Measurements from ENCODE around the gene LILRA6. TPM values are rescaled to one million over a fixed set of nuclear protein-coding genes. Genes with fewer than 3 reads are reported as not detected.
"Not testable (repeated sequence)": the region's sequence is repeated elsewhere in the genome, so short reads cannot be mapped to it uniquely, and the experiment has no call there.

LILRA6 gene
- not detected in 2 replicates for total RNA-seq (2014; rRNA removed; shearing (Covaris generic); ENCODE audit: low replicate concordance)

- in situ Hi-C loops (cut with HindIII; ENCODE audit: low pct_unique_long_range_greater_than_20kb, low sequenced_read_pairs); DNase-seq (ENCODE audit: low read depth): not testable (repeated sequence)
Observed at GRCh38 chr19:54242646-54243045, at the start of gene LILRA6. TSS of gene LILRA6 (minus strand) at chr19:54242790.

DNA sequence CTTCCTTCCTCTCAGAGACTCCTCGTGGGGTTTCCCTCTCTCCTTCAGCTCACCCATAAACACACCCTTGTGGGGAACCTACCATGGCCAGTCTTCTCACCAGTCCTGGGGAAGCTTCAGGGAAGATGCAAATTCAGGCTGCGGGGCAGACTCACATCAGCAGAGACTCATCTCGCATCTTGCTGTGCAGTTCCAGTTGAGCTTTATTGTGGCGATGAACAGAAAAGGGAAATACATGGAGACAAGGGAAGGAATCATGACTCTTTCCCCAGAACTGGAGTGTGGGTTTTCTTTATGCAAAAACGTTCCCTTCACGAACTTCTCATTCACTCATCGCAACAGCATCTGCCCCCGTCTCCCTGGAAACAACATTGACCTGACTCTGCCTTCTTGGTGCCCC lies 46.6 kb upstream of the LILRA6 start:
- in situ Hi-C loops (cut with HindIII; ENCODE audit: low pct_unique_long_range_greater_than_20kb, low sequenced_read_pairs); DNase-seq (ENCODE audit: low read depth): not testable (repeated sequence)

GRCh38 chr19:54287456-54287855 lies 44.9 kb upstream of the LILRA6 start:
- in situ Hi-C loops (cut with HindIII; ENCODE audit: low pct_unique_long_range_greater_than_20kb, low sequenced_read_pairs), result no loop called here

DNA sequence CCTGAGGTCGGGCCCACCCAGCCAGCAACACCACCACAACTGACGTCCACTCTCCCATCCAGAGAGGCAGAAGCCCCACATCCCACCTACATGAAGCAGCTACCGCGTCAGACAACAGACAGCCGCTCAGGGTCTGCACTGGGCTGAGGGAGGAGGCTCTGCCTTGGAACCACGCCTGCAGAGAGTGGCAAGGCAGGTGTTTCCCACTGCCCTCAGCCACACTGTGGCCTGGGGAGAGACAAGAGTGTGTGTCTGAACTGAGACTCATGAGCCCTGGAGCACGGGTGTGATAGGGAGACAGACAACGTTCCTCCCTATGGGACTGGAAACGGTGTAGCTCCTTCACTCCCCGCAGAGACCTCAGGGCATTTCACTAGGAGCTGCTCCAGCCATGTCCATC lies 43.7 kb upstream of the LILRA6 start:
- in situ Hi-C loops (cut with HindIII; ENCODE audit: low pct_unique_long_range_greater_than_20kb, low sequenced_read_pairs); DNase-seq (ENCODE audit: low read depth): not testable (repeated sequence)

More at GRCh38 chr19:54287456-54287855, 44.9 kb upstream of the LILRA6 start:
- DNase-seq (ENCODE audit: low read depth), result no peak

DNA sequence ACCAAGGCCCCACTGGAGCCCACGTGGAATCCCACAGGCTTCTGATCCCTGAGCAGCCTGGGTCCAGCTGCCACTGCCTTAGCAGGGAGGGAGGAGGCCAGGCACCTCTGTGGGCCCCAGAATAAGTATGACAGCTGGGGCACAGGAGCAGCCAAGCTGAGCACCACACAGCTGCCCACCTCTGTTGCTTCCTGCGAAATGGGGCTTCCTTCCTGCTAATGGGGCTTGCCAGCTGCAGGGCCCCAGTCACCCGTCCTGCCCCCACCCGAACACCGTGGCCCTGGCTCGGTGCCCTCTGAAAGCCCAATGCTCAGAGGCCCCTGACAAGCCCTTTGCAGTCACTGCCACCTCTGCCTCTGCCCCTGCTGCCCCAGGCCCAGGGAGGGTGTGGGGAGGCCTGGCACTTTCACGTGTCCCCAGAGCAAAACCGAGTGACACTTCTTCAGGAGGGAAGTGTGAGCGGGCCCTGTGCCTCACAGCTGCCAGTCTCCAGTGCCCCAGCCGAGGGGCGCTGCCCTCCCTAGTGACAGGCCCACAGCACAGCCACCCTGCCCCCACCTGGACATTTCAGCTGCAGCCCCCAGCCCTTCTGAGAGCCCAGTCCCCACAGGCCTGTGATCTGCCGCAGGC lies 43.0 kb upstream of the LILRA6 start:
- DNase-seq (ENCODE audit: low read depth), result not testable (repeated sequence)

DNA sequence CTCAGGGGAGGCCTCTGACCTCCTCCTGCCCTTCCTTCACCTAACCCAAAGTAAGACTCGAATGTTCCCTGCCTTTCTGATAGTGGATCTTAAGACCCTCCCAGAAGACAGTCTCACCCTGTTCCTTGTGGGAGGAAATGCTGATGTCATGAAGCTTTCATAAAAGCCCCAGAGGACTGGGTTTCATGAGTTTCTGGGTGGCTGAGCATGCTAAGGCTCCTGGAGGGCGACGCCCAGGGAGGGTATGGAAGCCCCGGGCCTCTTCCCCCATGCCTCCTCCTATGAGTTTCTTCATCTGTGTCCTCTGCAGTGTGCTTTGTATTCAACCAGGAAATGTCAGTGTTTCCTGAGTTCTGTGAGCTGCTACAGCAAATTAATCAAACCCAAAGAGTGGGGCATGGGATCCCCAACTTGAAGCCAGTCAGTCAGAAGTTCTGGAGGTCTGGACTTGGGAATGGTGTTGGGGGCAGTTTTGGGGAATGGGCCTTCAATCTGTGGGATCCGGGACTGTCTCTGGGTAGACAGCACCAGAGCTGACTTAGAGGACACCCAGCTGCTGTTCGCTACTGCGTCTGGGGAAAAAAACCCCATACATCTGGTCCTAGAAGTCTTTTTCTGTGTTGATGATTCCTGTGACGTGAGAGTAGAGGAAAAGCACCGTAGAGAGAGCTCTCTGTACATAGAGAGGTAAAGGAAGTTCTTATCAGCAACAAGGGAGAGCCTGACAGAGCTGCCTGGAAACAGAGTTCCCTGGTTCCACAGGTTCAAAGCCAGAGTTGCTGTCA lies 40.3 kb upstream of the LILRA6 start:
- in situ Hi-C loops (cut with HindIII; ENCODE audit: low pct_unique_long_range_greater_than_20kb, low sequenced_read_pairs), result no loop called here
- no peak for DNase-seq (ENCODE audit: low read depth)

More for the DNA sequence above, 43.0 kb upstream of the LILRA6 start:
- in situ Hi-C loops (cut with HindIII; ENCODE audit: low pct_unique_long_range_greater_than_20kb, low sequenced_read_pairs), result not testable (repeated sequence)

DNA sequence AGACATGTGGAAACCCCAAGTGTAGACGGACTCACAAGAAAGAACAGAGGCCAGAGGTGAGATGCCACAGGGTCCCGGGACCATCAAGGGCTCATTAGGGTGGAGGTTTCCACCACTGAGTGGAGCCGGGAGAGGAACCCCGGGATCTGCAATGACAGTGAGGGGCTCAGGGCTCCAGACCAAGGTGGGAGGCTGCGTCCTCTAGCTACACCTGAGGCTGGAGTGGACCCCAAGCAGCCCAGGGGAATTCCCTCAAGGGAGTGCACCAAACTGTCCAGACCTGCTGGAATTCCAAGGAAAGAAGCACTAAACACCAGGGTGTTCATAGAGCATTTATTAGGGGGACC lies 39.1 kb upstream of the LILRA6 start:
- in situ Hi-C loops (cut with HindIII; ENCODE audit: low pct_unique_long_range_greater_than_20kb, low sequenced_read_pairs); DNase-seq (ENCODE audit: low read depth): not testable (repeated sequence)

DNA sequence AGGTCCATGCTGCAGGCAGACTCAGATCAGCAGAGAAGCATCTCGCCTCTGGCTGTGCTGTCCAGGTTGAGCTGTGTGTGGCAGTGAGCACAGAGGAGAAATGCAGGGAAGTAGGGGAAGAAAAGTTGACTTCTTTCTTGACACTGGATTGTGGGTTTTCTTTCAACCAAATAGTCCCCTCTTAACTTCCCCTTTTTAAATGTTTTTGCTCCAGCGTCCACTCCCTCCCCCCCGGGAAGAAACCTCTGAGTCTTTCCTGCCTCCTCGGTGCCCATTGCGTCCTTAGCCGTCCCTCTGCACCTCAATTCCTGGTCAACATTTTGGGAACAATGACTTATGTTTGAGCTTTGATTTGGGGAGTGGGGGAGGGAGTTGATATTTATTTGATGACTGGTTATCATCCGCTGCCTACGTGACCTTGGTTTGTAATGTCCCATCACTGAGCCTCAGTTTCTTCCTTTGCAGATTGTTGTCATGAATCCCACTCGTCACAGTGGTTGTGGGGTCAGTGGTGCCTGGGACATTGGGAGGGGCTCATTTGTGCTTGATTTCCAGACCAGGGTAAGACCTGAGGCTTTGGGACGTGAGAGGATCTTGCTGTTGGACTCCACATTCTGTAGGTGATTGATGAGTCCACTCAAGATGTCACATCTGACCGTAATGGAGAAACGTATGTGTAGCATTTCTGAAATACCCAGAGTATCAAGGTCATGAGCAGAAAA lies 38.6 kb upstream of the LILRA6 start, which contains the start of gene LILRB2:
Gene LILRB2, minus strand, starts transcription at position 104 of the 722 bp plus-strand sequence. CDS start 614 bp downstream, outside the sequence.
- in situ Hi-C loops (cut with HindIII; ENCODE audit: low pct_unique_long_range_greater_than_20kb, low sequenced_read_pairs), result no loop called here
- no peak for DNase-seq (ENCODE audit: low read depth)

GRCh38 chr19:54280441-54280840 lies 37.9 kb upstream of the LILRA6 start:
- in situ Hi-C loops (cut with HindIII; ENCODE audit: low pct_unique_long_range_greater_than_20kb, low sequenced_read_pairs); DNase-seq (ENCODE audit: low read depth): not testable (repeated sequence)

GRCh38 chr19:54280025-54280424 lies 37.4 kb upstream of the LILRA6 start:
- in situ Hi-C loops (cut with HindIII; ENCODE audit: low pct_unique_long_range_greater_than_20kb, low sequenced_read_pairs); DNase-seq (ENCODE audit: low read depth): not testable (repeated sequence)

GRCh38 chr19:54279406-54279962 lies 36.9 kb upstream of the LILRA6 start:
- in situ Hi-C loops (cut with HindIII; ENCODE audit: low pct_unique_long_range_greater_than_20kb, low sequenced_read_pairs), result no loop called here
- DNase-seq (ENCODE audit: low read depth), result no peak

DNA sequence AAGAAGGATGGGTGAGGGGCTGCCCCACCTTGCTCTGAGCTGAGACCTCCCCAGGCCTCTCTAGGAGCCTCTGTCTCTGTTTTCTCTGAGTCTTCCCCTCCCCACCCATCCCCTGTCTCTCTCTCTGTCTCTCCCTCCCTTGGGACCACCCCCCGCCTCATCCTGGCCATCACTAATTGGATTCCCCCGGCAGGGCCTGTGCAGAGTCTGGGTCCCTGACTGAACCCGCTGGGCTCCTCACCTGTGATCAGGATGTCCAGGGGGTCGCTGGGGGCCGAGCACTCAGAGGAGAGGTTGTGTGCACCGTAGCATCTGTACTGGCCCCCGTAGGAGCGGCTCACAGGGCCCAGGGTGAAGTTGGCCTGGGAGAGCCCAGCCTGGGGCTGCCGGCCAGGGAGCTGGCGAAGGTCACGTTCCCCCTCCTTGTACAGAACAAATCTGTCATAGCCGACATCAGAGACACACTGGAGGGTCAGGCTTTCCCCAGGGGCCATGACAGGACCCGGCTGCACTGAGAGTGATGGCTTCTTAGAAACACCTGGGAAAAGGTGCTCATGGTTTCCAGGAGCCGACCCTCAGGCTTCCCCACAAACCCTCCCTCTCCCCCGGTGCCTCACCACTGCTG lies 36.1 kb upstream of the LILRA6 start:
- DNase-seq (ENCODE audit: low read depth); in situ Hi-C loops (cut with HindIII; ENCODE audit: low pct_unique_long_range_greater_than_20kb, low sequenced_read_pairs): not testable (repeated sequence)

DNA sequence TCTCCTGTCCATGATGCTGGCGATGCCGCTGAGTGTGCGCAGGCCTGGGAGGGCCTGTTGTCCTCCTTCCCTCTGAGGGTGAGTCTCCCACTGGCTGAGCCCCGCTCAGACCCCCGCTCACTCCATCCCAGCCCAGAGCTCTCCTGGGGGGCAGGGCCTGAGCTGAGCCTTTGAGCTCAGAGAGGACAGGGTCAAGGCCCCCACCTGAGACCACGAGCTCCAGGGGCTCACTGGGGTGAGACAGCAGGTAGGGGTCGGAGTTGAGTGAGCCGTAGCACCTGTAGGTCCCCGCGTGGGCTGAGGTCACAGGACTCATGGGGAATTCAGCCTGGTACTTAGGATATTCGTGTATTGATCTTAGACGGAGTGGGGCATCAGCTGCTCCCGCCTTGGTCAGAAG lies 35.5 kb upstream of the LILRA6 start:
- in situ Hi-C loops (cut with HindIII; ENCODE audit: low pct_unique_long_range_greater_than_20kb, low sequenced_read_pairs); DNase-seq (ENCODE audit: low read depth): not testable (repeated sequence)

DNA sequence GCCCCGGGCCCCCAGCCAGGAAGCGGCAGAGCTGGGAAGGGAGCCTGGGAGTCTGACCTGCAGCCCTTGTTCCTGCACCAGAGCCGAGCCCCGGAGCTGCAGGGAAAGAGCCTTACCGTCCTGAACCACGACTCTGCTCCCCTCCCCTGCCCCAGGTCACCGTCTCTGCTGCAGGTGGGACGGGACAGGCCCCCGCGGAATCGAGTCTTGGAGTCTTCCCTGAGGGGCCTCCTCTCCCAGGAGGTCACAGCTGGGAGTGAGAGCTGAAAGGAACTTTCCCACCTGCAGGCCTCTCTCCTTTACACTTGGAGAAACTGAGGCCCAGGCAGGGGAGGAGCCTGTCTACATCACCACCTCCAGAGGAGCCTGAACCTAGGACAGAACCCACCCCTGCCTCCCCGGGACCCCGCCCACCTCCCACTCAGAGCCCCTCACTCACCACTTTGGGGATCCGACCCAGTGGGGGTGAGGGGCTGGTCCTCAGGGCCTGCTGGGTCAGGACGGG lies 34.6 kb upstream of the LILRA6 start:
- in situ Hi-C loops (cut with HindIII; ENCODE audit: low pct_unique_long_range_greater_than_20kb, low sequenced_read_pairs); DNase-seq (ENCODE audit: low read depth): not testable (repeated sequence)

- DNase-seq (ENCODE audit: low read depth), result no peak
- in situ Hi-C loops (cut with HindIII; ENCODE audit: low pct_unique_long_range_greater_than_20kb, low sequenced_read_pairs), result no loop called here
Observed at GRCh38 chr19:54275951-54276350, 33.4 kb upstream of the LILRA6 start.

- in situ Hi-C loops (cut with HindIII; ENCODE audit: low pct_unique_long_range_greater_than_20kb, low sequenced_read_pairs); DNase-seq (ENCODE audit: low read depth): not testable (repeated sequence)
Observed at GRCh38 chr19:54274516-54274915, 31.9 kb upstream of the LILRA6 start.

DNA sequence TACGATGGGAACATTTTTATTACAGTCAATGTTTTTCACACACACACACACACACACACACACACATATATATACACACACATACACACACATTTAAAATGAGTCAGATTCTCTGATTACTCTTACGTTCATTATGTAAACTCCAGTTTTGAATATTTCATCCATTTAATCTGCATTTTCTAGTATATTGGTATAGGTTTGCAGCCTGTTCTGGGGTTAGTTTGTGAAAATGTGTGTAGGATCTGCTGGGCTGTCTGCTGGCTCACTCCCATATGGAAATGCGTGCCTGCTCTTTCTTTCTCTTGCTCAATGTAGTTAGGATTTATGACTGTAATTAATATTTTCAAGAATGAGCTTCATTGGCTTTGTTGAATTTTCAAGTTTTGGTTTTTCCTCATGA lies 31.2 kb upstream of the LILRA6 start:
- DNase-seq (ENCODE audit: low read depth), result no peak
- in situ Hi-C loops (cut with HindIII; ENCODE audit: low pct_unique_long_range_greater_than_20kb, low sequenced_read_pairs), result no loop called here

DNA sequence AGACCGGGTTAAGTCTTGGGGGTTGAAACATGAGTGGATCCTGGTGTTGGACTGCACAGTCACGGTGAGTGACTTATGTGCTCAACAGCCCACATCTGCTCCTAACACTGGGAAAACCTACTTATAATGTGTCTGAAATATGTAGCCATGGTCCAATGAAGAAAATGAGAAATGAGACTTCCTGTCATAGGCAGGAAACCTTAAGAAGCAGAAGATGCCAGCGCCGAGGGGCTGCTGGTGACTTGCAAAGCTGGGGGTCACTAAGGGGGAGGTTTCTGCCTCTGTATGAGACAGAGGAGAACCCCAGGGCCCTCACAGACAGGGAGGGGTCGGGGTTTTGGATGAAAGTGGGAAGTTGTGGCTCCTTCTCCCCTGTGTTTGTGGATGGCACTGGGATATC lies 29.6 kb upstream of the LILRA6 start:
- in situ Hi-C loops (cut with HindIII; ENCODE audit: low pct_unique_long_range_greater_than_20kb, low sequenced_read_pairs); DNase-seq (ENCODE audit: low read depth): not testable (repeated sequence)
